GM18526 (cell line): ENCODE results near the gene CEACAM7.

Source experiments
- POLR2A ChIP-seq: IDR thresholded peaks from 3 replicates; pipeline ENCODE4 v1.6.1; 2011; ENCODE audit not compliant: insufficient read length; ENCODE audit errors: extremely low read depth

CEACAM7 gene

GRCh38 chr19:41638641-41639081 is 49.4 kb downstream of the CEACAM7 start:
- TF ChIP-seq POLR2A, result no peak

- TF ChIP-seq POLR2A, result no peak
Observed at GRCh38 chr19:41637484-41637883, 50.6 kb downstream of the CEACAM7 start.

- TF ChIP-seq POLR2A, result no peak
Observed at GRCh38 chr19:41627966-41628675, 59.9 kb downstream of the CEACAM7 start.

GRCh38 chr19:41626877-41627276 is 61.2 kb downstream of the CEACAM7 start, which contains the start of gene CEACAM4:
Gene CEACAM4, minus strand, starts transcription at chr19:41627074. Its CDS starts 111 bp downstream, at chr19:41626963.
- no peak for TF ChIP-seq POLR2A

GRCh38 chr19:41626278-41626677 is 61.8 kb downstream of the CEACAM7 start:
- no peak for TF ChIP-seq POLR2A

GRCh38 chr19:41624937-41625336 is 63.1 kb downstream of the CEACAM7 start:
- TF ChIP-seq POLR2A, result no peak

GRCh38 chr19:41624515-41624914 is 63.6 kb downstream of the CEACAM7 start:
- no peak for TF ChIP-seq POLR2A

- no peak for TF ChIP-seq POLR2A
Observed at GRCh38 chr19:41623360-41623759, 64.7 kb downstream of the CEACAM7 start.
